Ishikawa (cell line): Measurements from ENCODE around the gene HOXC10.

Experiments
- CEBPB ChIP-seq: IDR thresholded peaks from 2 replicates; pipeline ENCODE4 v1.6.1; 2012
- CREB1 ChIP-seq: IDR thresholded peaks from 2 replicates; pipeline ENCODE4 v1.6.1; 2012; ENCODE audit warnings: low read depth
- EGR1 ChIP-seq: IDR thresholded peaks from 2 replicates; pipeline ENCODE4 v1.6.1; 2012
- EP300 ChIP-seq: IDR thresholded peaks from 2 replicates; pipeline ENCODE4 v1.6.1; 2012; ENCODE audit warnings: borderline replicate concordance
- FOXM1 ChIP-seq: IDR thresholded peaks from 2 replicates; pipeline ENCODE4 v1.6.1; 2012; ENCODE audit warnings: low read depth, borderline replicate concordance
- NFIC ChIP-seq: IDR thresholded peaks from 2 replicates; pipeline ENCODE4 v1.6.1; 2012
- RAD21 ChIP-seq: IDR thresholded peaks from 2 replicates; pipeline ENCODE4 v1.6.1; 2012; ENCODE audit warnings: low read depth
- TAF1 ChIP-seq: IDR thresholded peaks from 2 replicates; pipeline ENCODE4 v1.6.1; 2012; ENCODE audit warnings: low read depth, mild to moderate bottlenecking
- TCF12 ChIP-seq: IDR thresholded peaks from 2 replicates; pipeline ENCODE4 v1.6.1; 2012; ENCODE audit warnings: low read depth
- TEAD4 ChIP-seq: IDR thresholded peaks from 2 replicates; pipeline ENCODE4 v1.6.1; 2012
- YY1 ChIP-seq: IDR thresholded peaks from 2 replicates; pipeline ENCODE4 v1.6.1; 2012; ENCODE audit warnings: low read depth
- ZBTB7A ChIP-seq: IDR thresholded peaks from 2 replicates; pipeline ENCODE4 v1.6.1; 2012; ENCODE audit warnings: low read depth
- TF ChIP-seq, protein P1 (sequence below): IDR thresholded peaks from 2 replicates; pipeline ENCODE4 v1.6.1; 2012
- TF ChIP-seq, protein P2 (sequence below): IDR thresholded peaks from 2 replicates; pipeline ENCODE4 v1.6.1; 2012; ENCODE audit warnings: low read depth, mild to moderate bottlenecking

HOXC10 gene

DNA sequence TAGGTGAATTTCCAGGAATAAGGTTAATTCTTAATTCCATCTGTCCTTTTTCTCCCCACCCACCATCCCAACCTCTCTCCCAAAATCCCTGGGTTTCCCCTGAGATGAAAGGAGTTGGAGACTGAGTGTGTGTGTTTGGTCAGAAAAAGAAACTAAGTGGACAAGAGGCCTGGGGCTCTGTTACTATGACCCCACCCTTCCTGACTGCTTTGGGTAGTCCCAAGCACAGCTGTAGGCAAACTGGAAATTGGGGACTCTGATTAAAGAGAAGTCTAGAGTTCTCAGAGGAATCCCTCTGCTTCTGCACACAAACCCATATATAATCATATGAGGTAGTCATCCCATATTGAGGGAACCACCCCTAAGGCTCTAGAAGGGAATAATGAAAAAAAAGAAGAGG lies 37.2 kb upstream of the HOXC10 start:
- TF ChIP-seq, protein P1, sequence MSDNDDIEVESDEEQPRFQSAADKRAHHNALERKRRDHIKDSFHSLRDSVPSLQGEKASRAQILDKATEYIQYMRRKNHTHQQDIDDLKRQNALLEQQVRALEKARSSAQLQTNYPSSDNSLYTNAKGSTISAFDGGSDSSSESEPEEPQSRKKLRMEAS = no peak
- TF ChIP-seq CEBPB (no peak), TEAD4 (no peak), CREB1 (no peak), TCF12 (no peak), EP300 (no peak), YY1 (no peak), ZBTB7A (no peak), NFIC (no peak), TAF1 (no peak), RAD21 (no peak), EGR1 (no peak)
- TF ChIP-seq, protein P2, sequence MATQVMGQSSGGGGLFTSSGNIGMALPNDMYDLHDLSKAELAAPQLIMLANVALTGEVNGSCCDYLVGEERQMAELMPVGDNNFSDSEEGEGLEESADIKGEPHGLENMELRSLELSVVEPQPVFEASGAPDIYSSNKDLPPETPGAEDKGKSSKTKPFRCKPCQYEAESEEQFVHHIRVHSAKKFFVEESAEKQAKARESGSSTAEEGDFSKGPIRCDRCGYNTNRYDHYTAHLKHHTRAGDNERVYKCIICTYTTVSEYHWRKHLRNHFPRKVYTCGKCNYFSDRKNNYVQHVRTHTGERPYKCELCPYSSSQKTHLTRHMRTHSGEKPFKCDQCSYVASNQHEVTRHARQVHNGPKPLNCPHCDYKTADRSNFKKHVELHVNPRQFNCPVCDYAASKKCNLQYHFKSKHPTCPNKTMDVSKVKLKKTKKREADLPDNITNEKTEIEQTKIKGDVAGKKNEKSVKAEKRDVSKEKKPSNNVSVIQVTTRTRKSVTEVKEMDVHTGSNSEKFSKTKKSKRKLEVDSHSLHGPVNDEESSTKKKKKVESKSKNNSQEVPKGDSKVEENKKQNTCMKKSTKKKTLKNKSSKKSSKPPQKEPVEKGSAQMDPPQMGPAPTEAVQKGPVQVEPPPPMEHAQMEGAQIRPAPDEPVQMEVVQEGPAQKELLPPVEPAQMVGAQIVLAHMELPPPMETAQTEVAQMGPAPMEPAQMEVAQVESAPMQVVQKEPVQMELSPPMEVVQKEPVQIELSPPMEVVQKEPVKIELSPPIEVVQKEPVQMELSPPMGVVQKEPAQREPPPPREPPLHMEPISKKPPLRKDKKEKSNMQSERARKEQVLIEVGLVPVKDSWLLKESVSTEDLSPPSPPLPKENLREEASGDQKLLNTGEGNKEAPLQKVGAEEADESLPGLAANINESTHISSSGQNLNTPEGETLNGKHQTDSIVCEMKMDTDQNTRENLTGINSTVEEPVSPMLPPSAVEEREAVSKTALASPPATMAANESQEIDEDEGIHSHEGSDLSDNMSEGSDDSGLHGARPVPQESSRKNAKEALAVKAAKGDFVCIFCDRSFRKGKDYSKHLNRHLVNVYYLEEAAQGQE = no peak

DNA sequence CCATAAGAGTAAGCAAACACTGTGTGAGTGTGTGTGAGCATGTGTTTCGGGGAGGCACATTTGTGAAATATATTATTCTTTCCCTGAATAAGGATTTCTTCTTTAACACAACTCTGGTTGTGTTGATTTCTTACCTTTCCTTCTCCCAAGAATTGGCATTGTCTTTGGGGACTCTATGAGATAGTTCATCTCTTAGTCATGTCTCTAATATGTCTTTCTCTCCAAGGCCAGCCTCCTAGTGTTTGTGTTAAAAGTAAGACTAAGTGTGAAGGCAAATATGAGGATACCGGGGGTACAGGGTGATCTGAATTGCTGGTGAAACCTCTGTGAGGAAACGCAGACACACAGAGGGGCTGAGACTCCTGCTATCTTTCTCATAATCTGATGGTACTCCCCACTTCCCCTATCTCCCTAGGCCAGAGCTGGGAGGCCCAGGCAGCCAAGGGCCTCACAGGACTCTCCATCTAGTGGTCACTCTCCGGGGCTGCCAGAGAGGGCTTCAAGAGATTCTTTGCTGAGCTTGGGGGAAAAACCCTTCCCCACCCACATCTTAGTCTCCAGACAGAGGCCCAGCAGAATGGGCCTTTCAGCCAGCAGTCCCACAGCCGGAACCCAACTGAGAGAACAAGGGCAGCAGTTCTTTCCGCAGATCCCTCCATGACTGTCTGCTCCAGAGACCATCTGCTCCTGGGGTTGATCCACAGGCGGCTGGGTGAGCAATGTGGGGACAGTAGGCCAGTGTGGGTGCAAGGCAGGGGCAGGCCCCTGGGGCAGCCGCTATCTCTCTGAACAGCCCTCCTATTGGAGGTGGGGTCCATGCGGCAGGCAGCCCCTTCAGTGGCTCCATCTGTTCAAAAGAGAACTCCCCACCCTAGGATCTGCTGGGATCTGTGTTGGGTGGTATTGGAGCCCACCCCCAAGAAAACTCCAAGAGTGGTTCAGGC lies 36.0 kb upstream of the HOXC10 start:
- TF ChIP-seq CREB1 = no peak
- TF ChIP-seq TAF1 = no peak

DNA sequence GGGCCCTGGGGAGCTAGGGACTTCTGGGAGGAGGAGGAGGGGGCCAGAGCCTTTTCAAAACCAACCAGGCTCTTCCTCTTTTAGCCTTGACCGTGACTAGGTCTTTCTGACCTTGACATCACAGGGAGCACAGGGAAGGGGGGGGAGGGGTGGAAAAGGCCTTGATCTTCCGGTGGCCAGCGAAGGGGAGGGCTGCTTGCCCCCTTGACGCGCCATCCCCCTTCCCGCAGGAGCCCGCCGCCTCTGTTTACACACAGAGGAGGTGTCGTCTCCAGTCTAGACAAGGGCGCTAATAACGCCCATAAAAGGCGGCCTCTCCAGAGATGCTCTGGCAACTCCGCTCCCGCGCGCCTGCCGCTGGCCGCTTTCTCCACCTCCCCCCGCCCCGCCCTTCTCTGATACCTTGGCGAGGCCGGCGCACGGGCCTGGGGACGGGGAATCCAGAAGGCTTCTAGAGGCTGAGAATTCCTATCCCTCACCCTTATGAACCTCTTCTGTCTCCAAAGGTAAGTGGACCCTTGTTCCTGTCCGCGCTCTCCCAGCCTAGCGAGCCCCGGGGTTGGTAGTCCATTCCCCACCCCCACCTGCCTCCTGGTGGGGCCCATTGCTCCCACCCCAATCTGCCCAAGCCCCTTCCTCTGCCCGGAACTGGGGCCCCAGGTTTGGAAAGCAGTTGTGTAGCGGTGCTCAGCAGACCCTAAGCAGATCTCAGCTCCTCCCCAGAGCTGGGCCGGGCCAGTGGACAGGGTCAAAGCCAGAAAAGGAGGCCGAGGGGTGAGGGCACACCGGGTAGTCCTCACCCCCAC lies 35.1 kb upstream of the HOXC10 start:
- no peak for TF ChIP-seq FOXM1
- no peak for TF ChIP-seq CREB1
- no peak for TF ChIP-seq TCF12
- TF ChIP-seq TEAD4 = no peak
- no peak for TF ChIP-seq NFIC
- no peak for TF ChIP-seq TAF1
- TF ChIP-seq CEBPB = no peak
- TF ChIP-seq, protein P2 = no peak
- TF ChIP-seq, protein P1 = no peak
- TF ChIP-seq YY1 = no peak
- no peak for TF ChIP-seq RAD21
- no peak for TF ChIP-seq EGR1

DNA sequence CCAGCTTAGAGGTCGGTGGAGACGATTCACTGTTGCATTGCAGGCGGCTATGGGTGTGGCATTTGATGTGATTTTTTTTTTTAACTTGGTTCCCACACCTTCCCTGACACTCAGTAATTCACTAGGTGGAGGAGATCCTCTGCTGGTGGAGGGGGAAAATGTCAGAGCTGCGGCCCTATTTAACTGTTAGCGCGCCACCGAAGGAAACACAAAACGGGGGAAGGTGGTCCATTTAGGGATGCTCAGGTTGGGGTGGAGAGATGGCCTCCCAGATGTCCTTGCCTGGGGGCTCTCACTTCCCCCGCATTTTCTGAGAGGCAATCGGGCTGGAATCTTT lies 34.5 kb upstream of the HOXC10 start:
- TF ChIP-seq RAD21 (peak; percentile 25), TAF1 (no peak)

DNA sequence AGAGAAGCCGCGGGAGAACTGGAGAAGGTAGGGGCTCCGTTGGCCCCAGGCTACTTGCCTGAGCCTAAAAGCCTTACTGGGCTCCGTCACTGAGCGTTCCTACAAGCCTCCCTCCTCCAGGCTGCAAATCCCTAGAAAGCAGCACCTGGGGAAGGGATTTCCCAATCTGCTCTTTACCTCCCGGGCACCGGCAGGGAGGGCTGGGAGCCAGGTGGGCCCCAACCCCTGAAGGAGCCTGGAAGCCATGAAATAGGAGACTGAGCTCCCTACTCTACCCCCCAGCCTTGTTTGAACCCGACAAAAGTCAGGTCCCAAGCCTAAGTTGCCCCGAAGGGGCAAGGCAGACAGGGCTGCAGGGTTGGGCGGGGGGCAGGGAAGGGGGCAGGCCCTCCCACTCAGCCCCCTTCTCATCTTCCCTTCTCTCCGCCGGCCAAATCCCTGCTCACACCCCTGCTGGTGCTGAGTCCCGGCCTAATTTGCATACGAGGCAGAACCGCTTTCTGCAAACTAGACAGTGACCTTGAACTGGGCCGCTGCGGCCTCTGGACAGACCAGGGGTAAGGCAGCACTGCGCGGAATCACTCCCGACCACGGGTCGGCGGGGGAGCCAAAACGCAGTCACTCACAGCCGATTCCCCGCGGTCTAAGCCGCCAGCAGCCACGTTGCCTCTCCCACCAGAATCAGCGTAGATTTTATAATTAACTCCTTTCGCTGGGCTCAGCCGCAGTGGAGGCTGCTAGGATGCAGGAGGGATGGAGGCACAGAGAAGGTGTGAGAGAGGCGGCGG lies 34.0 kb upstream of the HOXC10 start:
- TF ChIP-seq TEAD4 (no peak), CEBPB (no peak), FOXM1 (no peak), EP300 (no peak), TCF12 (no peak), CREB1 (no peak), TAF1 (no peak), ZBTB7A (no peak)
- TF ChIP-seq, protein P1 = no peak
- TF ChIP-seq, protein P2 = no peak
